ENCODE measurements around the gene RTN4R.

Gene RTN4R

DNA sequence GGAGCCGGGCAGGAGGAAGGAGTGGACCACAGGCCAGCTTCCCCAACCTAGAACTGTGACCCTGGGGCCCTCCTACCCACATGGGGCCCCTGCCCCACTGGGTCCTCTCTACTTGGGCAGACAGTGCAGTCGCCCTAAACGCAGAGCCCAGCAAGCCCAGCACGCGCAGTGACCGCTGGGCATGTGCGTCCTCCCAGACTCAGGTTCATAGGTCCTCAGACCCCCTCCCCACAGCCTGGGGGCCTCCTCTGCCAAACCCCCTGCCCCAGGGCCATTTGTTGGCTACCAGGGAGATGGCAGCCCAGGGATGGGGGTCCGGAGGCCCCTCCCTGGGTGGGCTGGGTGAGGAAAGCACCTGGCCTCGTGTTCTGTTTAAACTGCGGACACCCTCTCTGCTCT lies 23.9 kb downstream of the RTN4R start:
- TF ChIP-seq SIN3A (IDR thresholded peaks at IDR 0.05; ENCODE audit: borderline replicate concordance, insufficient read depth, low read length) = no peak
- no peak for TF ChIP-seq FOXP2 (optimal IDR thresholded peaks at IDR 0.05; ENCODE audit: borderline replicate concordance, extremely low read depth, extremely low read length, insufficient read depth)
- no peak for TF ChIP-seq TAF1 (IDR thresholded peaks at IDR 0.05; ENCODE audit: borderline replicate concordance, insufficient read depth, low read length)
- TF ChIP-seq, protein P1, sequence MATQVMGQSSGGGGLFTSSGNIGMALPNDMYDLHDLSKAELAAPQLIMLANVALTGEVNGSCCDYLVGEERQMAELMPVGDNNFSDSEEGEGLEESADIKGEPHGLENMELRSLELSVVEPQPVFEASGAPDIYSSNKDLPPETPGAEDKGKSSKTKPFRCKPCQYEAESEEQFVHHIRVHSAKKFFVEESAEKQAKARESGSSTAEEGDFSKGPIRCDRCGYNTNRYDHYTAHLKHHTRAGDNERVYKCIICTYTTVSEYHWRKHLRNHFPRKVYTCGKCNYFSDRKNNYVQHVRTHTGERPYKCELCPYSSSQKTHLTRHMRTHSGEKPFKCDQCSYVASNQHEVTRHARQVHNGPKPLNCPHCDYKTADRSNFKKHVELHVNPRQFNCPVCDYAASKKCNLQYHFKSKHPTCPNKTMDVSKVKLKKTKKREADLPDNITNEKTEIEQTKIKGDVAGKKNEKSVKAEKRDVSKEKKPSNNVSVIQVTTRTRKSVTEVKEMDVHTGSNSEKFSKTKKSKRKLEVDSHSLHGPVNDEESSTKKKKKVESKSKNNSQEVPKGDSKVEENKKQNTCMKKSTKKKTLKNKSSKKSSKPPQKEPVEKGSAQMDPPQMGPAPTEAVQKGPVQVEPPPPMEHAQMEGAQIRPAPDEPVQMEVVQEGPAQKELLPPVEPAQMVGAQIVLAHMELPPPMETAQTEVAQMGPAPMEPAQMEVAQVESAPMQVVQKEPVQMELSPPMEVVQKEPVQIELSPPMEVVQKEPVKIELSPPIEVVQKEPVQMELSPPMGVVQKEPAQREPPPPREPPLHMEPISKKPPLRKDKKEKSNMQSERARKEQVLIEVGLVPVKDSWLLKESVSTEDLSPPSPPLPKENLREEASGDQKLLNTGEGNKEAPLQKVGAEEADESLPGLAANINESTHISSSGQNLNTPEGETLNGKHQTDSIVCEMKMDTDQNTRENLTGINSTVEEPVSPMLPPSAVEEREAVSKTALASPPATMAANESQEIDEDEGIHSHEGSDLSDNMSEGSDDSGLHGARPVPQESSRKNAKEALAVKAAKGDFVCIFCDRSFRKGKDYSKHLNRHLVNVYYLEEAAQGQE (IDR thresholded peaks at IDR 0.05; ENCODE audit: insufficient read depth in 1 of 2, low read depth in 2 of 2, low read length in 2 of 2) = no peak
- TF ChIP-seq POLR2AphosphoS5 (IDR thresholded peaks at IDR 0.05; ENCODE audit: low read depth, low read length) = no peak

DNA sequence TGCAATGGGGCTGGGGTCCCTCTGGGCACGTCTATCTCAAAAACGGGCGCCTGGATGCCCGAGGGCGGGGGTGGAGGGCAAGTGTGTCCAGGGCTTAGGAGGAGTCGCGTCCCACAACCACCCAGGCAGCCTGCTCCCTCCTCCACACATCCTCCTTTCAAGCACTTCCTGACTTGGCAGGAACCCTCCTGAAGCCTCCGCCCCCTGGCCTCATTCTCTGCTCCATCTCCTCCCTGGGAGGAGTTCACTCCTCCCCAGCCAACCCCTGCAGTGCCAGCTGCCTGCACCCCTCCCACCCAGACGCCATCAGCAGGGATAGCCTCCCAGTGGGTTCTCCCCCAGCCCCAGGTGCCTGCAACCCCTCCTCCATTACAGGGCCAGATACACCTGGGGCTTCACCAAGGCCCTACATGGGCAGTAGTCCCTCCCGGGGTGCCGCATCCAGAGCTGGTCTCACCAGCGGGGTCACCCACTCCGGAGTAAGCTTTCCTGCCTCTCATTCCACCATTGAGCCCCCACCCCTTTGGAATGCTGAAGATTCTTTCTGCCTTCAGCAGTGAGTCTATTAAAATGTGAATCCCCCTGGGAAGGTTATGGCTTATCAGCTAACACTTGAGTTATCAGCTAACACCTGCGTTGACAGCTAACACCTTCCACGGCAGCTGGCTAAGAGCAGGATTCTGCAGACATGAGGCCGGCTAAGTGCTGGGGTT lies 24.4 kb downstream of the RTN4R start:
- TF ChIP-seq POLR2AphosphoS5 (IDR thresholded peaks at IDR 0.05; ENCODE audit: low read depth, low read length) (peak; percentile 36; the same call in 1 of the 2 replicates), TAF1 (IDR thresholded peaks at IDR 0.05; ENCODE audit: borderline replicate concordance, insufficient read depth, low read length) (no peak)

- TF ChIP-seq FOXP2 (optimal IDR thresholded peaks at IDR 0.05; ENCODE audit: borderline replicate concordance, extremely low read depth, extremely low read length, insufficient read depth) = no peak
- TF ChIP-seq POLR2AphosphoS5 (IDR thresholded peaks at IDR 0.05; ENCODE audit: low read depth, low read length) = no peak
- TF ChIP-seq, protein P1 (IDR thresholded peaks at IDR 0.05; ENCODE audit: insufficient read depth in 1 of 2, low read depth in 2 of 2, low read length in 2 of 2) = no peak
- TF ChIP-seq TAF1 (IDR thresholded peaks at IDR 0.05; ENCODE audit: borderline replicate concordance, insufficient read depth, low read length) = no peak
- TF ChIP-seq SIN3A (IDR thresholded peaks at IDR 0.05; ENCODE audit: borderline replicate concordance, insufficient read depth, low read length) = no peak
Measured at GRCh38 chr22:20243176-20243536, 25.0 kb downstream of the RTN4R start.

DNA sequence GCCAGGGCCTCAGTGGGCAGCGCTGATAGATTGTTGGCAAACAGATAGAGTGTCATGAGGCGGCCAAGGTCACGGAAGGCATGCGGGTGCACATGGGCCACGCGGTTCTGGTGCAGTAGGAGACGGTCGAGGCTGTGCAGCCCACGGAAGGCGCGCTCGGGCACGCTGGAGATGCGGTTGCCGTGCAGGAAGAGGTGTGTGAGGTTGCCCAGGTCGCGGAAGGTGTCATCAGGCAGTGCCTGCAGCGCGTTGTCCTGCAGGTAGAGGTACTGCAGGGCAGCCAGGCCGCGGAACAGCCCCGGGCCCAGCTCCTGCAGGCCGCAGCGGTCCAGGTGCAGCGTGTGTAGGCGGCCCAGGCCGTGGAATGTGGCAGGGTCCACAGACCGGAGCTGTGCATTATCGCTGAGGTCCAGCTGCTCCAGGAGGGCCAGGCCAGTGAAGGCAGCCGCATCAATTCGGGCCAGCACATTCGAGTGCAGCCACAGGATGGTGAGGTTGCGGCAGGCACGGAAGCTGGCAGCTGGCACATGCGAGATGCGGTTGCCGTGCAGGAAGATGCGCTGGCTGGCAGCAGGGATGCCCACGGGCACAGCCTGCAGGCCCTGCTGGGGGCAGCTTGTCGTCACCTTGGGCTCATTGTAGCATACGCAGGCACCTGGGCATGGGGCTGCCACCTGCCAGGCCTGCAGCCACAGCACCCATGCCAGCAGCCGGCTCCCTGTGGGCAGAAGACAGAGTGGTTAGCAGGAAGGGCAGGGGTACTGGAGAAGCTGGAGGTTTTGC lies 25.5 kb downstream of the RTN4R start:
- TF ChIP-seq, protein P1 (IDR thresholded peaks at IDR 0.05; ENCODE audit: insufficient read depth in 1 of 2, low read depth in 2 of 2, low read length in 2 of 2) = no peak
- TF ChIP-seq TAF1 (IDR thresholded peaks at IDR 0.05; ENCODE audit: borderline replicate concordance, insufficient read depth, low read length) (no peak), POLR2AphosphoS5 (IDR thresholded peaks at IDR 0.05; ENCODE audit: low read depth, low read length) (no peak), SIN3A (IDR thresholded peaks at IDR 0.05; ENCODE audit: borderline replicate concordance, insufficient read depth, low read length) (no peak), FOXP2 (optimal IDR thresholded peaks at IDR 0.05; ENCODE audit: borderline replicate concordance, extremely low read depth, extremely low read length, insufficient read depth) (no peak)

DNA sequence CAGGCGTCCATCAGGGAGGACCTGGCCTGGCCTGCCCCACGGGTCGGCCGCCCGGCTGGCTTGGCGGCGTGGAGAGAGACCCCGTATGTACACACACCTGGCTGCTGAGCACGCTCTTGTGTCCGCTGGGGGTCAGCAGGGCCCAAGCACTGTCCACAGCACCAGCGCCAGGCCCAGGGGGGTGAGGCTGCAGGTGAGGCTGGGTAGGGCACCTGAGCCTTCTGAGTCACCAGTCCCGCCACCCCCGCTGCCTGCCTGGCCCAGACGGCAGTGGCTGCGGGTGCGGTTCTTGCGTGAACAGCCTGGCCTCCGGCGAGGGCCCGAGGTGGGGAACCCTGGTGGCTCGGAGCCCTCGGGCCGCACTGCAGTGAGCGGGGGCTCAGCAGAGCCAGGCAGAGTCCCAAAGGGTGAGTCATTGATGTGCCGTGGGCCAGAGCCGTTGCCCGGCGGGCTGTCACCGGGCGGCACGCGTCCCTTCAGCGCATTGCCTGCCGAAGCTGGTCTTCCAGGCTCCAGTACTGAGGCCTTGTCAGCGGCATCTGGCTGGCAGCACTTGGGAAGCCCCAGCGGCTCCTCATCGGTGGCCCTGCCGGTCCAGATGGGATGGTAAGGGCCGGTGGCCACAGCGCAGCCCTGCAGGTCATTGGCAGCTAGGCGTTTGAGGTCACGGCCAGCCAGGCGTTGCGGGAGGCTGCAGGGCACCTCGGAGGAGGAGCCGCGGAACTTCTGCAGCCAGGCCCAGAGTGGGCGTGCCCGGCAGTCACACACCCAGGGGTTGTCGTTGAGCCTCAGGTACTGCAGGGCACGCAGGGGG lies 26.3 kb downstream of the RTN4R start:
- TF ChIP-seq SIN3A (IDR thresholded peaks at IDR 0.05; ENCODE audit: borderline replicate concordance, insufficient read depth, low read length) = no peak
- TF ChIP-seq TAF1 (IDR thresholded peaks at IDR 0.05; ENCODE audit: borderline replicate concordance, insufficient read depth, low read length) = no peak
- no peak for TF ChIP-seq POLR2AphosphoS5 (IDR thresholded peaks at IDR 0.05; ENCODE audit: low read depth, low read length)
- TF ChIP-seq FOXP2 (optimal IDR thresholded peaks at IDR 0.05; ENCODE audit: borderline replicate concordance, extremely low read depth, extremely low read length, insufficient read depth) = no peak
- TF ChIP-seq, protein P1 (IDR thresholded peaks at IDR 0.05; ENCODE audit: insufficient read depth in 1 of 2, low read depth in 2 of 2, low read length in 2 of 2) = no peak

Measured in PFSK-1 (cell line).